Liver (tissue), 3 donors: ENCODE measurements around the gene EXOC2.

Experiments
- JUND ChIP-seq, 2 donors: IDR thresholded peaks; 2 replicates each; pipeline ENCODE4 v1.6.1; 2016; ENCODE audit warnings: antibody characterized with exemption in 2 of 2
- NR2F2 ChIP-seq: IDR thresholded peaks from 2 replicates; pipeline ENCODE4 v1.6.1; 2016; ENCODE audit warnings: antibody characterized with exemption
- RAD21 ChIP-seq, 2 donors: IDR thresholded peaks; 2 replicates each; pipeline ENCODE4 v1.6.1; 2016; ENCODE audit warnings: antibody characterized with exemption in 2 of 2, mild to moderate bottlenecking in 2 of 2
- TF ChIP-seq, protein P1 (sequence below): fragments of 150-350 bp; IDR thresholded peaks from 2 replicates; pipeline ENCODE4 v1.5.1; 2017; ENCODE audit warnings: improper control_type of control experiment, low read depth, low read length; ENCODE audit not compliant: missing input control
- TF ChIP-seq, protein P2 (sequence below): IDR thresholded peaks from 2 replicates; pipeline ENCODE4 v1.6.1; 2016; ENCODE audit warnings: antibody characterized with exemption
- TF ChIP-seq, protein P3 (sequence below): IDR thresholded peaks from 2 replicates; pipeline ENCODE4 v1.6.1; 2016; ENCODE audit warnings: antibody characterized with exemption
- TF ChIP-seq, protein P4 (sequence below): IDR thresholded peaks from 2 replicates; pipeline ENCODE4 v1.6.1; 2016; ENCODE audit warnings: antibody characterized with exemption, mild to moderate bottlenecking
- donor health status: healthy.
- donor health status: healthy.

DNA sequence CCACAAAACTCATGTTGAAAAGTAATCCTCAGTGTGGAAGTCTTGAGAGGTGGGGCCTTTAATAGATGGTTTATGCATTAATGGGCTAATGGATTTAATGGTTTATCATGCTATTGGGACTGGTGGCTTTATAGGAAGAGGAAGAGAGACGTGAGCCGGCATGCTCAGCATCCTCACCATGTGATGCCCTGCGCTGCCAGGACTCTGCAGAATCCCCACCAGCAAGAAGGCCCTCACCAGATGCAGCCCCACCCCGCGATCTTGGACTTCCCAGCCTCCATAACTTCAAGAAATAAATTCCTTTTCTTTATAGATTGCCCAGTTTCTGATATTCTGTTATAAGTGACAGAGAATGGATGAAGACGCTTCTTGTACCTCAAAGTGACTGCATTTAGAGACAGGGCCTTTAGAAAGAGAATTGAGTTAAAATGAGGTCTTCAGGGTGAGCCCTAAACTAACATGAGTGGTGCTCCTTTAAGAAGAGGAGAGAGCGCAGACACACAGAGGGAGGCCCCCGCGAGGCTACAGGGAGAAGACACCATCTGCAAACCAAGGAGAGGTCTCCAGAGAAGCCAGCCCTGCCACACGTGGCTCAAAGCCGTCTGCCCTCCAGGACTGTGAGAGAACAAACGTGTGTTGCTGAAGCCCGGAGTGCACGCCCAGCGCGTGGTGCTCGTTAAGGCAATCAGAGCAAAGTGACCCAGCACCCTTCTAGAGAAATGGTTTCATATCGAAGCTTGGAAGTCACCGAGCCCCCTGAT, 244.5 kb downstream of the EXOC2 start:
- TF ChIP-seq, protein P1, sequence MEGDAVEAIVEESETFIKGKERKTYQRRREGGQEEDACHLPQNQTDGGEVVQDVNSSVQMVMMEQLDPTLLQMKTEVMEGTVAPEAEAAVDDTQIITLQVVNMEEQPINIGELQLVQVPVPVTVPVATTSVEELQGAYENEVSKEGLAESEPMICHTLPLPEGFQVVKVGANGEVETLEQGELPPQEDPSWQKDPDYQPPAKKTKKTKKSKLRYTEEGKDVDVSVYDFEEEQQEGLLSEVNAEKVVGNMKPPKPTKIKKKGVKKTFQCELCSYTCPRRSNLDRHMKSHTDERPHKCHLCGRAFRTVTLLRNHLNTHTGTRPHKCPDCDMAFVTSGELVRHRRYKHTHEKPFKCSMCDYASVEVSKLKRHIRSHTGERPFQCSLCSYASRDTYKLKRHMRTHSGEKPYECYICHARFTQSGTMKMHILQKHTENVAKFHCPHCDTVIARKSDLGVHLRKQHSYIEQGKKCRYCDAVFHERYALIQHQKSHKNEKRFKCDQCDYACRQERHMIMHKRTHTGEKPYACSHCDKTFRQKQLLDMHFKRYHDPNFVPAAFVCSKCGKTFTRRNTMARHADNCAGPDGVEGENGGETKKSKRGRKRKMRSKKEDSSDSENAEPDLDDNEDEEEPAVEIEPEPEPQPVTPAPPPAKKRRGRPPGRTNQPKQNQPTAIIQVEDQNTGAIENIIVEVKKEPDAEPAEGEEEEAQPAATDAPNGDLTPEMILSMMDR = no peak
- TF ChIP-seq, protein P2, sequence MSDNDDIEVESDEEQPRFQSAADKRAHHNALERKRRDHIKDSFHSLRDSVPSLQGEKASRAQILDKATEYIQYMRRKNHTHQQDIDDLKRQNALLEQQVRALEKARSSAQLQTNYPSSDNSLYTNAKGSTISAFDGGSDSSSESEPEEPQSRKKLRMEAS = no peak
- no peak for TF ChIP-seq NR2F2
- TF ChIP-seq RAD21 (IDR thresholded peaks at IDR 0.05) = no peak
- TF ChIP-seq JUND (IDR thresholded peaks at IDR 0.05) = no peak
- TF ChIP-seq, protein P3, sequence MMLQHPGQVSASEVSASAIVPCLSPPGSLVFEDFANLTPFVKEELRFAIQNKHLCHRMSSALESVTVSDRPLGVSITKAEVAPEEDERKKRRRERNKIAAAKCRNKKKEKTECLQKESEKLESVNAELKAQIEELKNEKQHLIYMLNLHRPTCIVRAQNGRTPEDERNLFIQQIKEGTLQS = no peak
- TF ChIP-seq, protein P4, sequence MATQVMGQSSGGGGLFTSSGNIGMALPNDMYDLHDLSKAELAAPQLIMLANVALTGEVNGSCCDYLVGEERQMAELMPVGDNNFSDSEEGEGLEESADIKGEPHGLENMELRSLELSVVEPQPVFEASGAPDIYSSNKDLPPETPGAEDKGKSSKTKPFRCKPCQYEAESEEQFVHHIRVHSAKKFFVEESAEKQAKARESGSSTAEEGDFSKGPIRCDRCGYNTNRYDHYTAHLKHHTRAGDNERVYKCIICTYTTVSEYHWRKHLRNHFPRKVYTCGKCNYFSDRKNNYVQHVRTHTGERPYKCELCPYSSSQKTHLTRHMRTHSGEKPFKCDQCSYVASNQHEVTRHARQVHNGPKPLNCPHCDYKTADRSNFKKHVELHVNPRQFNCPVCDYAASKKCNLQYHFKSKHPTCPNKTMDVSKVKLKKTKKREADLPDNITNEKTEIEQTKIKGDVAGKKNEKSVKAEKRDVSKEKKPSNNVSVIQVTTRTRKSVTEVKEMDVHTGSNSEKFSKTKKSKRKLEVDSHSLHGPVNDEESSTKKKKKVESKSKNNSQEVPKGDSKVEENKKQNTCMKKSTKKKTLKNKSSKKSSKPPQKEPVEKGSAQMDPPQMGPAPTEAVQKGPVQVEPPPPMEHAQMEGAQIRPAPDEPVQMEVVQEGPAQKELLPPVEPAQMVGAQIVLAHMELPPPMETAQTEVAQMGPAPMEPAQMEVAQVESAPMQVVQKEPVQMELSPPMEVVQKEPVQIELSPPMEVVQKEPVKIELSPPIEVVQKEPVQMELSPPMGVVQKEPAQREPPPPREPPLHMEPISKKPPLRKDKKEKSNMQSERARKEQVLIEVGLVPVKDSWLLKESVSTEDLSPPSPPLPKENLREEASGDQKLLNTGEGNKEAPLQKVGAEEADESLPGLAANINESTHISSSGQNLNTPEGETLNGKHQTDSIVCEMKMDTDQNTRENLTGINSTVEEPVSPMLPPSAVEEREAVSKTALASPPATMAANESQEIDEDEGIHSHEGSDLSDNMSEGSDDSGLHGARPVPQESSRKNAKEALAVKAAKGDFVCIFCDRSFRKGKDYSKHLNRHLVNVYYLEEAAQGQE = no peak
